Osteoblast (primary cell): ENCODE measurements around the gene SLC1A4. TPM values are rescaled to one million over a fixed set of nuclear protein-coding genes. Genes with fewer than 3 reads are reported as not detected.

Source experiments
- DNase-seq: peaks from one replicate; pipeline ENCODE4 v3.0.0; 2011; ENCODE audit warnings: low spot score, mixed read lengths; ENCODE audit not compliant: insufficient read length; ENCODE audit errors: missing footprints
- H2AFZ ChIP-seq: 2 replicates; pipeline ENCODE4 v1.6.0; 2011; ENCODE audit warnings: mild to moderate bottlenecking, low read length
- H3K27ac ChIP-seq: 2 replicates; pipeline ENCODE4 v1.5.1; 2011; ENCODE audit warnings: mild to moderate bottlenecking, low read depth, low read length, moderate library complexity
- H3K27me3 ChIP-seq: 2 replicates; pipeline ENCODE4 v1.6.0; 2012; ENCODE audit warnings: mild to moderate bottlenecking, control low read depth, inconsistent platforms, low read length, moderate library complexity; ENCODE audit not compliant: insufficient read depth
- H3K36me3 ChIP-seq: 2 replicates; pipeline ENCODE4 v1.5.1; 2011; ENCODE audit warnings: mild to moderate bottlenecking, low read length, control low read depth, moderate library complexity; ENCODE audit not compliant: insufficient read depth
- H3K4me1 ChIP-seq: 2 replicates; pipeline ENCODE4 v1.5.1; 2011; ENCODE audit warnings: mild to moderate bottlenecking, low read length, control low read depth, moderate library complexity; ENCODE audit not compliant: insufficient read depth
- H3K4me2 ChIP-seq: 2 replicates; pipeline ENCODE4 v1.6.0; 2011; ENCODE audit warnings: mild to moderate bottlenecking, low read length; ENCODE audit not compliant: insufficient read depth
- H3K4me3 ChIP-seq: fragments of 200-600 bp; sonication (generic); 3 replicates; pipeline ENCODE4 v1.5.1; 2012; ENCODE audit warnings: mild to moderate bottlenecking, low read length, inconsistent platforms; ENCODE audit not compliant: insufficient read depth
- H3K79me2 ChIP-seq: 2 replicates; pipeline ENCODE4 v1.6.0; 2012; ENCODE audit warnings: mild to moderate bottlenecking, low read length, control low read depth, inconsistent platforms; ENCODE audit not compliant: insufficient read depth
- H3K9me3 ChIP-seq: 2 replicates; pipeline ENCODE4 v1.5.1; 2011; ENCODE audit warnings: low read depth, low read length, control low read depth
- H4K20me1 ChIP-seq: 2 replicates; pipeline ENCODE4 v1.6.0; 2012; ENCODE audit warnings: mild to moderate bottlenecking, low read length, control low read depth; ENCODE audit not compliant: insufficient read depth
- total RNA-seq: library from RNA; depleted of rRNA; stranded (reverse); fragments of >200 nt; gene quantifications from 2 replicates; pipeline ENCODE4 v1.2.3, GENCODE V29; 2012
- TF ChIP-seq, protein P1 (sequence below): IDR thresholded peaks from 2 replicates; pipeline ENCODE4 v1.5.1; 2011; ENCODE audit warnings: mild to moderate bottlenecking, low read depth, low read length, moderate library complexity; ENCODE audit errors: extremely low read depth

SLC1A4 gene
- total RNA-seq, 1 donor = 49.2 TPM

GRCh38 chr2:65037178-65037577 lies 48.0 kb downstream of the SLC1A4 start:
- no peaks in the 10 kb centered on the region for H3K79me2 ChIP-seq
- H3K4me2 ChIP-seq = no peak overlapping the region
- TF ChIP-seq, protein P1, sequence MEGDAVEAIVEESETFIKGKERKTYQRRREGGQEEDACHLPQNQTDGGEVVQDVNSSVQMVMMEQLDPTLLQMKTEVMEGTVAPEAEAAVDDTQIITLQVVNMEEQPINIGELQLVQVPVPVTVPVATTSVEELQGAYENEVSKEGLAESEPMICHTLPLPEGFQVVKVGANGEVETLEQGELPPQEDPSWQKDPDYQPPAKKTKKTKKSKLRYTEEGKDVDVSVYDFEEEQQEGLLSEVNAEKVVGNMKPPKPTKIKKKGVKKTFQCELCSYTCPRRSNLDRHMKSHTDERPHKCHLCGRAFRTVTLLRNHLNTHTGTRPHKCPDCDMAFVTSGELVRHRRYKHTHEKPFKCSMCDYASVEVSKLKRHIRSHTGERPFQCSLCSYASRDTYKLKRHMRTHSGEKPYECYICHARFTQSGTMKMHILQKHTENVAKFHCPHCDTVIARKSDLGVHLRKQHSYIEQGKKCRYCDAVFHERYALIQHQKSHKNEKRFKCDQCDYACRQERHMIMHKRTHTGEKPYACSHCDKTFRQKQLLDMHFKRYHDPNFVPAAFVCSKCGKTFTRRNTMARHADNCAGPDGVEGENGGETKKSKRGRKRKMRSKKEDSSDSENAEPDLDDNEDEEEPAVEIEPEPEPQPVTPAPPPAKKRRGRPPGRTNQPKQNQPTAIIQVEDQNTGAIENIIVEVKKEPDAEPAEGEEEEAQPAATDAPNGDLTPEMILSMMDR = no peak
- no peak overlapping the region for H2AFZ ChIP-seq
- no peak for DNase-seq
- no peak overlapping the region for H3K4me3 ChIP-seq
- no peaks in the 10 kb centered on the region for H3K9me3 ChIP-seq
- no peaks in the 10 kb centered on the region for H3K27me3 ChIP-seq
- no peak overlapping the region for H3K27ac ChIP-seq
- peaks cover 8% of the 10 kb centered on the region for H3K4me1 ChIP-seq
- H3K36me3 ChIP-seq = no peaks in the 10 kb centered on the region
- no peaks in the 10 kb centered on the region for H4K20me1 ChIP-seq

DNA sequence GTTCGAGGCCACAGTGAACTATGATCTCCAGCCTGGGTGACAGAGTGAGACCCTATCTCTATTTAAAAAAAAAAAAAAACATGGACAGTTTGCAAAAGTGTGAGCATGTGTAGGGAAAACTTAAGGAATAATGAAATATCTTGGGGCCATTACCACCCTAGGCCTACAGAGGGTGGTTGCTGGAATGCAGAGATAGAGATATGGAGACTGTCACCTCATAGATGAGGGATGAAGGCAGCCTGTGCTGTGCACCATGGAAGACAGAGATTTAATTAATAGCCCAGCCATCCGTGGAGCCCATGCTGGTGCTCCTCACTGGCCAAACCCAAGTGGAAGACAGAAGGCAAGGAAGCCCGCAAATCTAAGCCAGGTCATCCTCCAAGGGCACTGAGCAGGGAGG lies 50.4 kb downstream of the SLC1A4 start:
- Histone ChIP-seq H3K4me2 (no peak overlapping the region), H4K20me1 (no peaks in the 10 kb centered on the region), H3K27ac (no peak overlapping the region), H3K4me1 (peaks cover 5% of the 10 kb centered on the region), H3K27me3 (no peaks in the 10 kb centered on the region), H2AFZ (no peak overlapping the region), H3K9me3 (peaks cover 3% of the 10 kb centered on the region), H3K4me3 (no peak overlapping the region), H3K36me3 (no peaks in the 10 kb centered on the region), H3K79me2 (no peaks in the 10 kb centered on the region)
- TF ChIP-seq, protein P1 = no peak
- no peak for DNase-seq

- Histone ChIP-seq H3K79me2 (no peaks in the 10 kb centered on the region), H3K9me3 (peaks cover 3% of the 10 kb centered on the region), H3K4me3 (peak overlapping the region; percentile 56), H3K36me3 (no peaks in the 10 kb centered on the region), H3K27me3 (no peaks in the 10 kb centered on the region), H3K4me2 (peak overlapping the region; percentile 77), H3K4me1 (peaks cover 10% of the 10 kb centered on the region), H2AFZ (peak overlapping the region; percentile 53), H3K27ac (no peak overlapping the region), H4K20me1 (no peaks in the 10 kb centered on the region)
- TF ChIP-seq, protein P1 = peak; percentile 94
- peak; percentile 94 for DNase-seq
These were observed 51.4 kb downstream of the SLC1A4 start for GRCh38 chr2:65040400-65041261.

GRCh38 chr2:65043001-65043400 lies 53.8 kb downstream of the SLC1A4 start:
- no peaks in the 10 kb centered on the region for H4K20me1 ChIP-seq
- no peak overlapping the region for H3K4me3 ChIP-seq
- TF ChIP-seq, protein P1 = no peak
- H2AFZ ChIP-seq = no peak overlapping the region
- no peak overlapping the region for H3K27ac ChIP-seq
- no peaks in the 10 kb centered on the region for H3K27me3 ChIP-seq
- no peaks in the 10 kb centered on the region for H3K79me2 ChIP-seq
- DNase-seq = no peak
- peaks cover 16% of the 10 kb centered on the region for H3K4me1 ChIP-seq
- H3K36me3 ChIP-seq = no peaks in the 10 kb centered on the region
- peaks cover 3% of the 10 kb centered on the region for H3K9me3 ChIP-seq
- H3K4me2 ChIP-seq = no peak overlapping the region
